Right cardiac atrium (tissue), 5 donors: ENCODE data around the gene GSTA3. TPM values are rescaled to one million over a fixed set of nuclear protein-coding genes. Genes with fewer than 3 reads are reported as not detected.
"Not testable (repeated sequence)": the region's sequence is repeated elsewhere in the genome, so short reads cannot be mapped to it uniquely, and the experiment has no call there.

ENCODE experiments used
- ATAC-seq, 2 donors: fragments of 200-7000 bp; cut with Tn5 transposase; one replicate each; pipeline versions ENCODE4 v1.8.0 to v1.9.1; 2020; ENCODE audit warnings: moderate library complexity in 2 of 2, mild to moderate bottlenecking in 1 of 2
- DNase-seq, 3 donors: peaks; one replicate each; pipeline ENCODE4 v3.0.0-alpha.2; 2020
- H3K27ac ChIP-seq: one replicate; pipeline ENCODE4 v1.5.1; 2013; ENCODE audit warnings: mild to moderate bottlenecking, low read length, control low read depth, moderate library complexity
- H3K27me3 ChIP-seq: one replicate; pipeline ENCODE4 v1.6.1; 2013; ENCODE audit not compliant: control insufficient read depth, insufficient read depth
- H3K4me1 ChIP-seq: one replicate; pipeline ENCODE4 v1.6.1; 2013; ENCODE audit warnings: low read length; ENCODE audit not compliant: control insufficient read depth, insufficient read depth
- H3K4me3 ChIP-seq: one replicate; pipeline ENCODE4 v1.5.1; 2013; ENCODE audit warnings: low read length, control low read depth
- H3K9me3 ChIP-seq: one replicate; pipeline ENCODE4 v1.6.1; 2013; ENCODE audit warnings: low read length; ENCODE audit not compliant: control insufficient read depth
- WGBS: extraction: QIAGEN DNeasy Blood & Tissue Kit; methylation state at CpG from one replicate; pipeline ENCODE4 v1.1.7; 2013; 5-methylcytosine and 5-hydroxymethylcytosine counted together
- intact Hi-C, 4 donors: fragments of 100-400 bp; cut with DNase I; formaldehyde crosslinking; loops; one replicate each; pipeline versions ENCODE4 v1.11.0 to v1.14.0; 2022 to 2023
- polyA plus RNA-seq: library from polyadenylated mRNA; stranded (reverse); fragments of 200-250 nt; gene quantifications from one replicate; pipeline ENCODE4 v1.2.3, GENCODE V29; 2013
- total RNA-seq, 4 donors: library from RNA; stranded (reverse); fragmentation: NEBNext Ultra II Directional; extraction: Animal tissue kit (Norgen Biotek cat#: 25700); gene quantifications; one replicate each; pipeline ENCODE4 v1.2.1, GENCODE V29; 2021
- donor health status: healthy with polysubstance abuse.
- donor health status: DM: no; HTN: yes; CAD: no.
- donor health status: DM: no; HTN: no; CAD: no.
- donor health status: DM: no; HTN: yes; CAD: no; lungs with severe emphysema.
- donor health status: DM: yes; HTN: yes; CAD: no.

GSTA3 gene
- total and polyA plus RNA-seq, 5 donors = not detected

DNA sequence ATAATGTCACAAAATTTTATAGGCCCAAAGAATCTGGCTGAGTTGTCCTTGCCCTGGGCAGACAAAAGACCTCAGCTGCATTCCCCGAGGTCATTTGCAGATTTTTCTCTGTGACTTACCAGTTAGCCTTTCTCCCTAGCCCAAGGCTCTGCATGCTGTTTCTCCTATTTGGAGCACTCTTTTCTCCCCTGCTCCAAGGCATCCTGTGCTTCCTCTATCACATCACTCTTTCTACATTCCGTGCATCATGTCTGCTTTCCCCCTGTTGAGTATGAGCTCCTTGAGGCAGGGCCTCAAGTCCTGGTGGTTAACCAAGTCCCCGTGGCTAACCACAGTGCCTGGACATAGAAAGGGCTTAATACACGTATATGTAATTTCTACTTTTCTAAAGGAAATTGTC is 593 bp upstream of the GSTA3 start:
- no peaks in the 10 kb centered on the region for H3K27me3 ChIP-seq
- H3K4me3 ChIP-seq = no peak overlapping the region
- DNase-seq (no peak), ATAC-seq (no peak)
- intact Hi-C loops = no loop called here
- 75% methylated on average over 4 of the region's 4 CpGs for WGBS
- no peak overlapping the region for H3K27ac ChIP-seq
- no peaks in the 10 kb centered on the region for H3K4me1 ChIP-seq
- no peaks in the 10 kb centered on the region for H3K9me3 ChIP-seq

DNA sequence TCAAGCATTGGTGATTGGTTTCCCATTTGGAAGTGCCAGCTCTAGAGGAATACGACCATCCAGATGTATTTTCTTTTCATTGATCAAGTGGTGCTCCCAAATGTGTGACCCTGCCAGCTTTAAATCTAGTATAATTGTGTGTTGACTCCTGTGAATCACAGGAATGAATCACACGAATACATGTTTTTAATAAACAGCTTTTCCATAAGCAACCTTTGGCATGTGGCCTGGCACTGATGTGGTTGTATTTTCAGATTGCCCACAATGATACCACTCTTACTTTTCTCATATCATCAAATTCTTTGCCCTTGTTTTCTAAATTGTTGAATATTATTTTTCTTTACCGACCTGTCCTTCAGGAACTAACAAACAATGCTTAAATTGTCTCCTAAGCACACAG is 367 bp downstream of the GSTA3 start:
- H3K4me3 ChIP-seq = no peak overlapping the region
- H3K27me3 ChIP-seq = no peaks in the 10 kb centered on the region
- H3K4me1 ChIP-seq = no peaks in the 10 kb centered on the region
- ATAC-seq (no peak), DNase-seq (no peak)
- 81% methylated on average over 3 of the region's 3 CpGs for WGBS
- no peaks in the 10 kb centered on the region for H3K9me3 ChIP-seq
- no peak overlapping the region for H3K27ac ChIP-seq
- intact Hi-C loops = no loop called here

DNA sequence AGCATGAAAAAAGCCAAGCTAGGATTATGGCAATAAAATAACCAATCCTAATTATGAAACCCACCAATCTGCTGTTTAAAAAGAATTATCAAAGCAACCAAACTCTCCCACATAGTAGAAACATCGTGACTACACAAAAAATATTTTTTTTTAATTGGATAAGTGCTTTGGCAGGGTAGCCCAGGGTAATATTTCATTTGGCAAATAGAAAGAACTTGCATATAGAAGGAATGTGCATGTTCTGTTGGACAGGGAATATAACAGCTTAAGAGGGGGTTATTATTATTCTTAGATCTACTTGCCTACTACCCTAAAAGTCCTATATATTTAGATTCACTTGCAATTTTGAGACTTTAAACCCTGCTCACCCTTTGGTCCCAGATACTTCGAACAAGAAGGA is 972 bp downstream of the GSTA3 start:
- Histone ChIP-seq H3K4me1 (no peaks in the 10 kb centered on the region), H3K4me3 (no peak overlapping the region), H3K27me3 (no peaks in the 10 kb centered on the region), H3K9me3 (no peaks in the 10 kb centered on the region), H3K27ac (no peak overlapping the region)
- DNase-seq (no peak), ATAC-seq (no peak)
- 68% methylated on average over 2 of the region's 2 CpGs for WGBS
- intact Hi-C loops = no loop called here

DNA sequence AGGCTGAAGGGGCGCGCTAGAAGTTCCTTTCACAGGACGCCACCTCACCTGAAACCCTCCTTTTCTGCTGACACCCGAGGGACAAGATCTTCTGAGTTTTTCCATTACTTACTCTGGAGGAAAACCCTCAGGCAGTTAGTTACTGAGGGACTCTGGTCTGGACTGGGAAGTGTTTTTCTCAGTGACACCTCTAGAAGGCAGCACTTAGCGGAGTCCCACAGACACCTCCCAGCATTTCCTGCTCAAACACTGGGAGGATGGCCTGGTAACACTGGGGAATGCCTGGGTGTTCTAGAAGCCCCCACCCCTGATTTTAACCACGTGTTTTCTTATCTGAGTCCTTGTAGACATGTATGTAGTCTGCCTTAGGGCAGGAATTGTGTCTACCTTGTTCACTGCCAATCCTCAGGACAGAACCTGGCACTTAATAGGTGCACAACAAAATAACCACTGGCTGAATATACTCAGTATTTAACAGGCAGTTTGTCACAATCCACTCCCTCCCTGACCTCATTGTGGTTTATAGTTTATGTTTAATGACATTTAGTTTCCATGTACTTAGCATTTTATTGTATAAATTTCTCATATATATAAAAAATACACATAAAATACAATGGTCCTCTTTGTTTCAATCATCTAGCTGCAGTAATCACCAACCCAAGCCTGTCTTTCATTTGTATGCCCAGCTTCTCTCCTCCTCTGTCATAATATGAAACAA is 4.8 kb downstream of the GSTA3 start:
- intact Hi-C loops = no loop called here
- no peaks in the 10 kb centered on the region for H3K4me1 ChIP-seq
- no peaks in the 10 kb centered on the region for H3K27me3 ChIP-seq
- no peak overlapping the region for H3K27ac ChIP-seq
- no peaks in the 10 kb centered on the region for H3K9me3 ChIP-seq
- no peak overlapping the region for H3K4me3 ChIP-seq
- DNase-seq = no peak
- 59% methylated on average over 6 of the region's 6 CpGs for WGBS
- ATAC-seq = no peak

DNA sequence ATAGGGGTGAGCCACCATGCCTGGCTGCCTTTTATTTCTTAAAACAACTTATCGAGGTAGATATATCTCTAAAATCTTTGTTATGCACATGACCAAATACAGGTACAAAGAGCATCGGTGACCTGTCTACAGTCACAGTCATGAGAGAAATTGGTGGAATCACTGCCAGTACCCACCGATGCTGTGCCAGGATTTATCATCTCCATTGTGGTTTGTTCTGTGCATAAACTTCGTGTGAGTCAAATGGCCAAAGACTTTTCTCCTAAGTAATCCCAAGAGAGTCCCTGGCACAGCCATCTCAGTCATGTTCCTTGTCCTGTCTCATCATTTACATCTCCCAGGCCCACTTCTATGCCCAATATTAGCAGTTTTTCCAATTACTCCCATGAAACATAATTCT is 9.0 kb downstream of the GSTA3 start:
- H3K4me1 ChIP-seq = no peaks in the 10 kb centered on the region
- no peak overlapping the region for H3K4me3 ChIP-seq
- H3K9me3 ChIP-seq = no peaks in the 10 kb centered on the region
- 87% methylated on average over 4 of the region's 4 CpGs for WGBS
- ATAC-seq = no peak
- H3K27ac ChIP-seq = no peak overlapping the region
- H3K27me3 ChIP-seq = no peaks in the 10 kb centered on the region
- DNase-seq = no peak
- intact Hi-C loops = no loop called here

DNA sequence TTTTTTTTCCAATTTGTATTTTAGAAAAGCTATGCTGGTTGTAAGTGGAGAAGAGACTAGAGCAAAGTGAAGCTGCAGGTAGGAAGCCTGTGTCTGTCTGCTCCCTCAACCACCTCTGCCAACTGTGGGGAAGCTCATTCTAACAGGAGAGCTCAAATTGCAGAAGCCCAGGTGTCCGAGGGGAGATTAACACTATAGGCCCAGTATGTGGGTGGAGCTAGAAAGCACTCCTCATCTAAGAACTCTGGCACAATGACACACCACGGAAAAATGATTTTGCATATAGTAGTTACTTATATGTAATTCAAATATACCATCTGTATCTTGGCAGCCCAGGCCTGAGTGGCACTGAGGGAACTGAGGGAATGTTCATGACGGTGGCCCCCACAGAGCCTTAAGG is 13.7 kb downstream of the GSTA3 start:
- DNase-seq, ATAC-seq, H3K4me1 ChIP-seq, H3K4me3 ChIP-seq, H3K9me3 ChIP-seq, intact Hi-C loops, H3K27ac ChIP-seq, H3K27me3 ChIP-seq: not testable (repeated sequence)
- WGBS = 66% methylated on average over 3 of the region's 3 CpGs

DNA sequence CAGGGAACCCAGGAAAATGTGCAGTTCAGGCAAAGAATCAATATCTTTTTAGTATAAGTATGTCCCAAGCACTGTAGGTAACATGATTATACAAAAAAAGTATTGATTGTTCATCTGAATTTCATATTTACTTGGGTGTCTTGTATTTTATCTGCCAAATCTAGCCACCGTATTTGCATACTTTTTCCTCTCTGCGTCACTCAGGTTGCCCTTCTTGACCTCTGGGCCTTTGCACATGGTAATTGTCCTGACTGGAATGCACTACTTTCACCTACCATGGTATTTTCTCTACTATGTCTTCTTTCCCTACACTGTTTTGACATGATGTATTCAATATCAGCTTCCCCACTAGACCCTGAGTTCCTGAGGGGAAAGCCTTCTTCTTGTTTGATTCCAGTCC is 15.2 kb downstream of the GSTA3 start:
- WGBS = 81% methylated on average over 2 of the region's 2 CpGs
- H3K9me3 ChIP-seq = no peaks in the 10 kb centered on the region
- no peak overlapping the region for H3K27ac ChIP-seq
- H3K27me3 ChIP-seq = no peaks in the 10 kb centered on the region
- no peaks in the 10 kb centered on the region for H3K4me1 ChIP-seq
- H3K4me3 ChIP-seq = no peak overlapping the region
- ATAC-seq = no peak
- intact Hi-C loops = no loop called here
- DNase-seq = no peak

DNA sequence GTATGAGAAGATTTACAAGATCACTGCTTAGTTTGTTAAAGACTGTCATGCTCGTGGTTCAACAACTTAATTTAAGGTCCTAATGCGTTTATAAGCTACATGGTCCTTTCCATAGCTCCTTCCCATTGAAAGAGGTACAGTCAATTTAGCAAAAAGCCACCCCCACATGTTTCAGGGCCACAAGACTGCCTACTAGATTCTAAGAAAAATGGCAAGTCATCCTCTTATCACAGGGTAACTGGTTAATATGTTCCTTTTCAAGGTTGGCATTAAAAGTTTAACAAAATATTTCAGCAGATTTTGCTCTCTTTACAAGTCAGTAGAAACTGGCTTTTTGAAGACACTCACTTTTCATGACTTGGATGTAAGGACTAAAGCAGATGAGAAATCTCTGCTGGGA is 15.7 kb downstream of the GSTA3 start:
- intact Hi-C loops = no loop called here
- H3K27ac ChIP-seq = no peak overlapping the region
- DNase-seq (no peak), ATAC-seq (no peak)
- no peaks in the 10 kb centered on the region for H3K27me3 ChIP-seq
- H3K9me3 ChIP-seq = no peaks in the 10 kb centered on the region
- H3K4me1 ChIP-seq = no peaks in the 10 kb centered on the region
- 77% methylated on average over 2 of the region's 2 CpGs for WGBS
- no peak overlapping the region for H3K4me3 ChIP-seq

DNA sequence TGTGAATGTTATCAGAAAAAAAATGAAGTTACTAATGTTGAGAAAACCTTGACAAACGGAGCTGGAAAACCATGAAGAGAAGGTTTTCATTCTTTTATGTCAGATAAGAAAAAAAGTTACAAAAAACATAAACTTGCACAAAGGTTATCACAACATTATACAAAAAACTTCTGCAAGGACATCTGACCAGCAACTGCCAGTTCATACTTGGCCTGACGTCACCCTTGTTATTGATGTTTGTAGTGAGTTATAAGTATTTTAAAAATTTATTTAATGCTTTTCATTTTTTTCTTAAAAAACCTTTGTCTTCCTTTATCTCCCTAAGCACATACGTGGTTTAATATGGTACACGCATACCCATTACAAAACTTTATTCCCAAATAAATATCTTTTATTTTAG is 16.3 kb downstream of the GSTA3 start:
- no peak for DNase-seq
- Histone ChIP-seq H3K4me1 (no peaks in the 10 kb centered on the region), H3K27ac (no peak overlapping the region), H3K27me3 (no peaks in the 10 kb centered on the region), H3K4me3 (no peak overlapping the region), H3K9me3 (no peaks in the 10 kb centered on the region)
- 69% methylated on average over 4 of the region's 4 CpGs for WGBS
- intact Hi-C loops = no loop called here
- ATAC-seq = no peak

DNA sequence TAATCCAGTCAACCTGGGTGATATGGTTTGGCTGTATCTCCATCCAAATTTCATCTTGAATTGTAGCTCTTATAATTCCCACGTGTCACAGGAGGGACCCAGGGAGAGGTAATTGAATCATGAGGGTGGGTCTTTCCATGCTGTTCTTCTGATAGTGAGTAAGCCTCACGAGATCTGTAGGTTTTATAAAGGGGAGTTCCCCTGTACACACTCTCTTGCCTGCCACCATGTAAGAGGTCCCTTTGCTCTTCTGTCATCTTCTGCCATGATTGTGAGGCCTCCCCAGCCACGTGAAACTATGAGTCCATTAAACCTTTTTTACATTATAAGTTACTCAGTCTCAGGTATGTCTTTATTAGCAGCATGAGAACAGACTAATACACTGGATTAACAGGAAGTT is 19.5 kb downstream of the GSTA3 start:
- Histone ChIP-seq H3K27me3 (no peaks in the 10 kb centered on the region), H3K4me1 (no peaks in the 10 kb centered on the region), H3K9me3 (no peaks in the 10 kb centered on the region), H3K27ac (no peak overlapping the region), H3K4me3 (no peak overlapping the region)
- intact Hi-C loops = no loop called here
- 78% methylated on average over 3 of the region's 3 CpGs for WGBS
- no peak for ATAC-seq
- no peak for DNase-seq

DNA sequence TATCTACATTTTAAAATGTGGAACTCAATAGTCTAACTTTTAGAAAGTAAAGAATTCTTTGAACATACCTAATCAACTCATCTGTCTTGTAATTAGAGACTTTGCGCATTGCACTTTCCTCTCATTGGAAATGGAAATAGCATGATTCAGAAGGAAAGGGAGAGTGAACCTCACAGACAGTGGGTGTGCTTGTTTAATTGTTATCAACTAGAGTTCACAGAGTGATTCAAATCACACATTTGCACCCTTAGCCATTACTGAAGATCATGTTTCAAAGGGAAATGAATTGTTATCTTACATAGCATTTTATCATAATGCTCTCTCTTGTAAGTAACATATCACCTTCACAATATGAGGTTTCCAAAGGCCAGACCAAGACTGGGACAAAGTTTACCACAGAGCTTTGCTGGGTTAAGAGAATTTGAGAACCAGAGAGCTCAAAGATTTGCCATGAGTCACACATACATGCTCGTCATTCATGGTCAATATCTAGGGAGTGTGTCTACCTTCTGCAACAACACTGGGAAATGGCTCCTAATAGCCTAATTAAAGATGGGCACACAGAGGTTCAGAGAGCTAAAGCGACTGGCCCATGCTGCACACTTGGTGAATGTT is 21.5 kb downstream of the GSTA3 start:
- Histone ChIP-seq H3K27me3 (no peaks in the 10 kb centered on the region), H3K9me3 (no peaks in the 10 kb centered on the region), H3K4me3 (no peak overlapping the region), H3K27ac (no peak overlapping the region), H3K4me1 (no peaks in the 10 kb centered on the region)
- ATAC-seq = no peak
- WGBS = 83% methylated on average over 3 of the region's 3 CpGs
- DNase-seq = no peak
- intact Hi-C loops = no loop called here
